IMR-90 (cell line): ENCODE measurements around the gene ACTL6B.

ENCODE experiments used
- CEBPB ChIP-seq: IDR thresholded peaks from 2 replicates; pipeline ENCODE4 v1.6.1; 2012; ENCODE audit warnings: low read depth, low read length, improper control_type of control experiment
- CHD1 ChIP-seq: IDR thresholded peaks from 2 replicates; pipeline ENCODE4 v1.6.1; 2012; ENCODE audit warnings: low read depth, low read length, improper control_type of control experiment
- MAZ ChIP-seq: IDR thresholded peaks from 2 replicates; pipeline ENCODE4 v1.6.1; 2012; ENCODE audit warnings: low read depth, mild to moderate bottlenecking, low read length, improper control_type of control experiment, moderate library complexity, borderline replicate concordance
- MXI1 ChIP-seq: IDR thresholded peaks from 2 replicates; pipeline ENCODE4 v1.6.1; 2012; ENCODE audit warnings: low read depth, mild to moderate bottlenecking, low read length, moderate library complexity, borderline replicate concordance
- POLR2A ChIP-seq: IDR thresholded peaks from 2 replicates; pipeline ENCODE4 v1.6.1; 2012; ENCODE audit warnings: mild to moderate bottlenecking, low read depth, low read length
- RAD21 ChIP-seq: IDR thresholded peaks from 2 replicates; pipeline ENCODE4 v1.6.1; 2012; ENCODE audit warnings: low read length, improper control_type of control experiment
- RCOR1 ChIP-seq: IDR thresholded peaks from 2 replicates; pipeline ENCODE4 v1.6.1; 2012; ENCODE audit warnings: mild to moderate bottlenecking, low read length, improper control_type of control experiment; ENCODE audit not compliant: insufficient replicate concordance
- RFX5 ChIP-seq: IDR thresholded peaks from 2 replicates; pipeline ENCODE4 v1.8.0; 2012; ENCODE audit warnings: low read depth, mild to moderate bottlenecking, low read length, moderate library complexity
- SMC3 ChIP-seq: fragments of 150-350 bp; IDR thresholded peaks from 2 replicates; pipeline ENCODE4 v1.6.1; 2016; ENCODE audit warnings: low read depth, mild to moderate bottlenecking, antibody characterized with exemption, low read length, moderate library complexity
- TF ChIP-seq, protein P1 (sequence below): conservative IDR thresholded peaks from 2 replicates; pipeline ENCODE4 v1.5.1; 2012; ENCODE audit warnings: mild to moderate bottlenecking, low read depth, low read length, improper control_type of control experiment
- TF ChIP-seq, protein P2 (sequence below): fragments of 150-350 bp; IDR thresholded peaks from 2 replicates; pipeline ENCODE4 v1.6.1; 2017; ENCODE audit warnings: mild to moderate bottlenecking, antibody characterized with exemption, low read length, low read depth
- TF ChIP-seq, protein P3 (sequence below): fragments of 150-350 bp; IDR thresholded peaks from 2 replicates; pipeline ENCODE4 v1.6.1; 2016; ENCODE audit warnings: low read depth, mild to moderate bottlenecking, low read length, moderate library complexity, borderline replicate concordance

DNA sequence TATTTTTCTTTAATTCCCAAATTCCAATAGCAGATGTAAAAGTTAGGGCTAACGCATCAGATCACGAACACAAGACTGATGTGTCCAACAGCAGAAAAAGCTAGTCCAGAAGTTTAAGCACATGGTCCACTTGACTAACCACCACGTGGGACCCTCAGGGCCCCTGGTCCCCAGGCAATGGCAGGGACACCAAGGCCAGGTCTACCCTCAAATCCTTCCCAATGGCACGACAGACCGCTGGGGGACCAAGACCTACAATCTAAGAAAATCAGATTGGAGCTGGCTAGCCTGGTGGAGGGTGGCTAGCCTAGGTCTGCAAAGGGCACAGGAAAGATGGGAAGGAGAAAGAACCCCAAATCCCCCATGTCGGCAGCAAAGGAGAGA is 36.3 kb upstream of the ACTL6B start:
- TF ChIP-seq, protein P1, sequence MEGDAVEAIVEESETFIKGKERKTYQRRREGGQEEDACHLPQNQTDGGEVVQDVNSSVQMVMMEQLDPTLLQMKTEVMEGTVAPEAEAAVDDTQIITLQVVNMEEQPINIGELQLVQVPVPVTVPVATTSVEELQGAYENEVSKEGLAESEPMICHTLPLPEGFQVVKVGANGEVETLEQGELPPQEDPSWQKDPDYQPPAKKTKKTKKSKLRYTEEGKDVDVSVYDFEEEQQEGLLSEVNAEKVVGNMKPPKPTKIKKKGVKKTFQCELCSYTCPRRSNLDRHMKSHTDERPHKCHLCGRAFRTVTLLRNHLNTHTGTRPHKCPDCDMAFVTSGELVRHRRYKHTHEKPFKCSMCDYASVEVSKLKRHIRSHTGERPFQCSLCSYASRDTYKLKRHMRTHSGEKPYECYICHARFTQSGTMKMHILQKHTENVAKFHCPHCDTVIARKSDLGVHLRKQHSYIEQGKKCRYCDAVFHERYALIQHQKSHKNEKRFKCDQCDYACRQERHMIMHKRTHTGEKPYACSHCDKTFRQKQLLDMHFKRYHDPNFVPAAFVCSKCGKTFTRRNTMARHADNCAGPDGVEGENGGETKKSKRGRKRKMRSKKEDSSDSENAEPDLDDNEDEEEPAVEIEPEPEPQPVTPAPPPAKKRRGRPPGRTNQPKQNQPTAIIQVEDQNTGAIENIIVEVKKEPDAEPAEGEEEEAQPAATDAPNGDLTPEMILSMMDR: no peak
- TF ChIP-seq MAZ (no peak), RAD21 (no peak), RFX5 (no peak), CEBPB (no peak), SMC3 (no peak), POLR2A (no peak), CHD1 (no peak), RCOR1 (no peak), MXI1 (no peak)
- TF ChIP-seq, protein P2, sequence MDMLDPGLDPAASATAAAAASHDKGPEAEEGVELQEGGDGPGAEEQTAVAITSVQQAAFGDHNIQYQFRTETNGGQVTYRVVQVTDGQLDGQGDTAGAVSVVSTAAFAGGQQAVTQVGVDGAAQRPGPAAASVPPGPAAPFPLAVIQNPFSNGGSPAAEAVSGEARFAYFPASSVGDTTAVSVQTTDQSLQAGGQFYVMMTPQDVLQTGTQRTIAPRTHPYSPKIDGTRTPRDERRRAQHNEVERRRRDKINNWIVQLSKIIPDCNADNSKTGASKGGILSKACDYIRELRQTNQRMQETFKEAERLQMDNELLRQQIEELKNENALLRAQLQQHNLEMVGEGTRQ: no peak
- TF ChIP-seq, protein P3, sequence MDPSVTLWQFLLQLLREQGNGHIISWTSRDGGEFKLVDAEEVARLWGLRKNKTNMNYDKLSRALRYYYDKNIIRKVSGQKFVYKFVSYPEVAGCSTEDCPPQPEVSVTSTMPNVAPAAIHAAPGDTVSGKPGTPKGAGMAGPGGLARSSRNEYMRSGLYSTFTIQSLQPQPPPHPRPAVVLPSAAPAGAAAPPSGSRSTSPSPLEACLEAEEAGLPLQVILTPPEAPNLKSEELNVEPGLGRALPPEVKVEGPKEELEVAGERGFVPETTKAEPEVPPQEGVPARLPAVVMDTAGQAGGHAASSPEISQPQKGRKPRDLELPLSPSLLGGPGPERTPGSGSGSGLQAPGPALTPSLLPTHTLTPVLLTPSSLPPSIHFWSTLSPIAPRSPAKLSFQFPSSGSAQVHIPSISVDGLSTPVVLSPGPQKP: no peak
